ENCODE results near the gene SLC9A3. TPM values are rescaled to one million over a fixed set of nuclear protein-coding genes. Genes with fewer than 3 reads are reported as not detected.

The SLC9A3 gene
- total RNA-seq, 1 experiment from 2014 or later: 1.5 TPM

- peaks cover 12 to 22% of the 10 kb centered on the region in 2 experiments for H3K4me1 ChIP-seq (ENCODE audit: control insufficient read depth in 1 of 2, insufficient read depth in 2 of 2, low read length in 2 of 2)
- no peaks in the 10 kb centered on the region for H3K27me3 ChIP-seq (ENCODE audit: insufficient read depth, low read length)
- H2AFZ ChIP-seq (ENCODE audit: low read depth, low read length, poor library complexity, severe bottlenecking): no peak overlapping the region
- ChIA-PET RAD21 (ENCODE audit: low non-redundant PET in 1 of 2, low total read pairs in 2 of 2, uncharacterized antibody in 2 of 2, unreplicated experiment in 2 of 2) (no interaction called here), POLR2A (no interaction called here), CTCF (interaction anchor here (1.4 kb wide), 1 partner anchor 26 kb away, joined by 3 read pairs; no protein-coding TSS in a partner anchor)
- no TSS peak for BruUV-seq (replicated peaks)
- intact Hi-C loops (cut with micrococcal nuclease): loop anchor here (10.0 kb wide), 2 partner anchors 465 to 725 kb away; no protein-coding TSS in a partner anchor
- no peaks in the 10 kb centered on the region for H3K9me3 ChIP-seq (ENCODE audit: control insufficient read depth in 1 of 2, insufficient read depth in 1 of 2, low read depth in 1 of 2, low read length in 2 of 2)
- DNase-seq (ENCODE audit: low read depth, low spot score): no peak
- H3K36me3 ChIP-seq (ENCODE audit: control insufficient read depth in 1 of 2, insufficient read depth in 2 of 2, low read length in 2 of 2): no peaks in the 10 kb centered on the region
- H3K4me2 ChIP-seq (ENCODE audit: low read length): no peak overlapping the region
- no peak overlapping the region for H3K27ac ChIP-seq (ENCODE audit: low read depth, low read length)
- TF ChIP-seq POLR2A (IDR thresholded peaks at IDR 0.05; ENCODE audit: borderline replicate concordance, extremely low read depth, insufficient read depth, insufficient read length): no peak
- no peak for TF ChIP-seq SP1 (IDR thresholded peaks at IDR 0.05; ENCODE audit: low read depth)
- TF ChIP-seq ZBTB33 (IDR thresholded peaks at IDR 0.05; ENCODE audit: extremely low read depth, insufficient replicate concordance, low read length): no peak
- TF ChIP-seq EZH2 (IDR thresholded peaks at IDR 0.05): no peak
- no peak for TF ChIP-seq CBX3 (IDR thresholded peaks at IDR 0.05; ENCODE audit: low read depth)
- TF ChIP-seq RAD21 (IDR thresholded peaks at IDR 0.05; ENCODE audit: low read depth): no peak
- TF ChIP-seq SRF (IDR thresholded peaks at IDR 0.05; ENCODE audit: low read depth): no peak
- no peak for TF ChIP-seq EZH2phosphoT487 (IDR thresholded peaks at IDR 0.05; ENCODE audit: borderline replicate concordance)
- no peak for TF ChIP-seq POLR2AphosphoS5 (IDR thresholded peaks at IDR 0.05; ENCODE audit: low read depth, low read length)
- TF ChIP-seq ZFX (IDR thresholded peaks at IDR 0.05): no peak
- TF ChIP-seq EGR1 (IDR thresholded peaks at IDR 0.05; ENCODE audit: low read depth): no peak
- TF ChIP-seq JUND (IDR thresholded peaks at IDR 0.05): no peak
- H4K20me1 ChIP-seq (ENCODE audit: insufficient read depth): 0 out of 2 replicates have a peak, but pooled peaks cover 3% of the 10 kb centered on the region
- no peak for ATAC-seq
- peaks cover 21% of the 10 kb centered on the region for H3K79me2 ChIP-seq (ENCODE audit: insufficient read depth, low read length)
- no peaks in the 10 kb centered on the region for H3K9me2 ChIP-seq (ENCODE audit: insufficient read depth)
- H3K4me3 ChIP-seq (replicated peaks in 1 of 2; ENCODE audit: low read depth in 1 of 2, low read length in 2 of 2): no peak overlapping the region
- H3K9ac ChIP-seq (ENCODE audit: low read length): no peak overlapping the region
Observed at GRCh38 chr5:439636-440035, 84.6 kb downstream of the SLC9A3 start.
